GM18867 (cell line): Measurements from ENCODE around the gene ANGPT4.
"Not testable (repeated sequence)": the region's sequence is repeated elsewhere in the genome, so short reads cannot be mapped to it uniquely, and the experiment has no call there.

ENCODE experiments used
- ATAC-seq: cut with Tn5 transposase; IDR thresholded peaks from one replicate; pipeline ENCODE4 v1.9.1; 2021; ENCODE audit warnings: mild to moderate bottlenecking, moderate library complexity; ENCODE audit not compliant: unreplicated experiment

ANGPT4 gene

DNA sequence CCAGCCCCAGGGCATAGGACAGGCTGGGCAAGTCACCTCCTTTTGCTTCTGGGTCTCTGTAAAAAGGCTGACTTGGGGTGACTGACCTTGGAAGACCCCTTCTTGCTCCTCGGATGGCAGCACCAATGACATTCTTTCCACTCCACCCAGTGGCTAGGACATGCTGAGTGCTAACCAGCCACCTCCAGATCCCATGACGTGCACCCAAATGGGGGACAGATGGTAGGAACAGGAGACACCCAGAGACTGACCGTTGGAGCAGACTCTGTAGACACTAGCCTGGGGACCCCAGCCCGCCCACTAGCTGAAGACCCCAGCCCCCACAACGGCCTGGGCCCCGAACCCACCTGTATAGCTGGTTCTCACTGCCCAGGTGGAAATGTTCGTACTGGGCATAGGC lies 38.3 kb downstream of the ANGPT4 start:
- no peak for ATAC-seq

DNA sequence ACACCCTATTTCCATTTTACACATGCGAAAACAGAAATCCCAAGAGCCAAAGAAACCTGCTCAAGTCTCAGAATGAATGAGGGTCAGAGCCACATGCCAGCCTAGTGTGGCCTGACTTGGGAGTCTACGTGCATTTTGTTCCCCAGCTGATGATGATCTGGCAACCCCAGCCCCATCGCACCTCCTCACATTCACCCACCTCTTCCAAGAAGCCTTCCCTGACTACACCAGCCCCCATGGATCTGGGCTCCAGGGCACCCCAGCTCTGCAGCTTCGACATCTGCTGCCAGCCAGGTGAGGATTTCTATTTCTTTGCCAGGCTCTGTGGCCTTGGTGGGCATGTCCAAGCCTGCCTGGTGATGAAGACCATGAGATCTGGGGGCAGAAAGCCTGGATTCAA lies 41.0 kb downstream of the ANGPT4 start:
- ATAC-seq: no peak

DNA sequence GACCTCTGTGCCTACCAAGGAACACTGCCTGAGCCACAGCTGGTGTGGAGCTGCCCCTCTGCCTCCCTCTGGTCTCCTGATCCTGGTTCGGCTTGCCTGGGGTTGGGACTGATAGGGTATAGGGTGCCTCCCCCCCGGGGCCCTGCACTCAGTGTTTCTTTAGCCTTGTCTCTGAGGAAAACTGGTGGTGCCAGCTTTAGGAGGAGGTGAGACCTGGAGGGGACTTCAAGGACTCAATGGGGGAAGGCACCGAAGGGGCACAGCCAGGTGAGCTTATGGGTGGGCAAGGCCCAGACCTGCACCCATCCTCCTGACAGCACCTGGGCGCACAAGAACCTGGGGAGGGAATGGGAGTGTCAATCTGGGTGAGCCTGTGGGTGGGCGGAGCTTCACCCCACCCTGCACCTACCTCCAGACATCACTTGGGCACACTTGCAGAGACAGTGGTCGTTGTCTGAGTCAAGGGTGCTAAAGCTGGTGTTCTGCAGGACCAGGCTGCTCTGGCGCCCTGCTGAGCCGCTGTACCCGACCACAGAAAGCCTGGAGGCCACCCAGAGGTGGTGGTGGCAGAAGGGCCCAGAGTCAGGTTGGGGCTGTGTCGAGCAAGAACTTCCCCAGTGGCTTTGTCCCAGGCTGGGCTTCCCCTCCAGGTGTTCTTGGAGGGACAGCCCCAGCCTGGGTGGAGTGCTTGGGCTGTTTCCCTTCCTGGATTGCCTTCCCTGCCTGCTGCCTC lies 42.1 kb downstream of the ANGPT4 start:
- ATAC-seq: no peak

DNA sequence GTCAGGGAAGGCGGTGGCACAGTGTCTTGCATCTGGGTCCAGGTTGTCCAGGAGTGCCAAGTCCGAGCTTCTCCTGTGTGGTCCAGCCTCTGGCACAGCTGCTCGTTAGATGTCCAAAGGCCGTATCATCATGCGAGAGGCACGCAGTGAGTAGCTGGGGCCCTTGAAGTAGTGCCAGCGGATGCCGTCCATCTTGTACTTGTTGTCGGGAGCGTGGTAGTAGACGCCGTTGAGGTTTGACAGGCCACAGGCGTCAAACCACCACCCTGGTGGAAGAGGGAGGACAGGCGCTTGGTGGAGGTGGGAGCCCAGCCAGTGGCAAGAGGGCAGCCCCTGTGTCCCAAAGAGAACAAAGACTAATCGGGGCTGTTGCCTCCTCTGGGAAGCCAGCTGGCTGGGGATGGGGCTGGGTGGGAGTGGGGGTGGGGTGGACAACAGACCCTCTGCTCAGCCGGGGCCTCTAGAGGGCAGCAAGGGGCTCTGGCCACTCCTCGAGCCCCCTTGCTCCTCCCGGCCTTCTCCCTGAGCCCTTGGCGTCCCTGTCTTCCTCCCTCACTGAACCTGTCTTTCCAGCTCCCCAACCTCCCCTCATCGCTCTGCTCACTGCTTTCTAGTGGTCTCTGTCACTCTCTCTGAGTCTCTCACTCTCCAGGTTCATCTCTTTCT lies 43.1 kb downstream of the ANGPT4 start:
- no peak for ATAC-seq

DNA sequence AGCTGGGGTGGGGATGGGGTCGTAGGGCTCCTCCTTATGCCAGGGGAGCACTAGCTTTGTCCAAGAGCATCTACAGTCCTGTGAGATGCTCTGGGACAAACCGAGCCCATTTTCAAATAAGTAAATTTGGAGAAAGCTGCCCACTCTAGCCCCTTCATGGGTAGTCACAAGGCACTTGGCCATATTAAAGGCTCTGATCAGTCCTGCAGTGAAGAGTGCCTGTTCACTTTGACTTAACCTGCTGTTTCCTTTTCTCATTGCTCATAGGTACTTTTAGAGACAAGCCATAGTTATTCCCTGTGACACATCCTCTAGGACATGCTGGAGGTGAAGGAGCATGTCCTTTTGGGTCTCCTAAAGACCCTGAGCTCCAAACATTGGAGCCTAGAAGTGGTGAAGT lies 44.2 kb downstream of the ANGPT4 start:
- ATAC-seq: no peak

DNA sequence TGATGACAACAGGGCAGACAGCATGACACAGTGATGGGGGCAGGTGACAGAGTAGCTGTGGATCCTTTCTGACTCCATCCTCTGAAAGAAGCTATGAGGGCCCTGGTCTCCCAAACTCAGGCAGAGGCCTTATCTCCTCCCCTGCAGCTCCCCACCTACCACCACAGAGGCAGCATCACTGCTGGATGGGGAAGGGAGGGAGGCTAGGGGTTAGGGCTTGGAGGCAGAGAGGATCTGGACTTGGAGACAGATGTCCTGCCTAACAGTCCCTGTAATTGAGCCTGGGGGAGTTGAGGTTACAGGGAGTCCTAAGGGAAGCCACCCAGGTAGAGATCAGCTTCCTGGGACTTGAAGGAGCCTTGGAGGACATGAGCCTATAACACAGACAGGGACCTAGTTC lies 44.7 kb downstream of the ANGPT4 start:
- no peak for ATAC-seq

DNA sequence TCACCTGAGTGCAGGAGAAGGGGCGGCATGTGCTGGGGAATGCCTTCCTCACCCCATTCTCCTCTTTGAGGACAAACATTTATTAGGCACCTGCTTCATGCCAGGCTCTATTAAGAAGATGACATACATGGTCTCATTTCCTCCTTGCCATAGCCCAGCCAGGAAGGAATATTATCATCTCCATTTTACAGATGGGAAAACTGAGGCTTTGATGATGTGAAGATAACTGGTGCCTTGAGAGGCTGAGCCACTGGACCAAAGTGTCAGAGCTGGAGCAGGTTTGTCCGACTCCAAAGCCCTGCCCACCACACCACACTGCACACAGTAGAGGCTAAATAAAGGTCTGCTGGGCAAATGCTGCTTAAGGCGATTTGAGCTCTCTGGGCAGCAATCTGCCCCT lies 45.4 kb downstream of the ANGPT4 start:
- no peak for ATAC-seq

DNA sequence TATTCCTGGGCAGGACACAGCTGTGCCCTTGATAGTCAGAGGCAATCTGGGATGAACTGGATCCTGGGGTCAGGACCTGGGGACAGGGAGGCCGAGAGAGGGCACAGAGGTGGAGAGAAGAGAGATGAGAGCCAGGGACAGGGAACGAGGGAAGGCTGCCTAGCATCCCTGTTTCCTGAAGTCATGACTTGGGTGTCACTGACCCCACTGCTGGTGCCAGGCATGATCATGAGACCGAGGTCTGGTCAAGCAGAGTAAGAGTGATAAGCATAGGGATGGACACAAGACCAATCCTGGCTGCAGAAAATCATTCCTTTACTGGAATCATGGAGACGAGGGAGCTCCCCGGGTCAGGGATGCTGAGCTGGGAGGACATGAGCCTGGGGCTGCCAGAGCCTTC lies 46.5 kb downstream of the ANGPT4 start:
- ATAC-seq: no peak

DNA sequence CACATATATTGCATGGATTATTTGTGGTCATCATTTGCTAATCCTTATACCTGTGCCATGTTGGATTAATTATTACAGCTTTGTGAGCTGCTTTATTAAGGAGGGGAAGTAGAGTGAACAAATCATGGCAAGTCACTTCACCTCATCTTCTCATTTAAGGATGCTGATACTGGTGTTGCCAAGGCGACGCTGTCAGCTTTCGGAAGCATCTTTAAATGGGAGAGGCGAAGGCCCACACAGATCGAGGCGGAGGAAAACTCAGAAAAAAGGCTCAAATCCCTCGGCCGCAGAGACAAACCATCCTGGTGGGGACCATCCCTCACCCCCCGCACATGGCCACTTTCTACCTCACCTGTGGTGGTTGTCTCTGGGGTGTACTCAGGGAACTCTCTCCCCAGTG lies 47.9 kb downstream of the ANGPT4 start:
- no peak for ATAC-seq

DNA sequence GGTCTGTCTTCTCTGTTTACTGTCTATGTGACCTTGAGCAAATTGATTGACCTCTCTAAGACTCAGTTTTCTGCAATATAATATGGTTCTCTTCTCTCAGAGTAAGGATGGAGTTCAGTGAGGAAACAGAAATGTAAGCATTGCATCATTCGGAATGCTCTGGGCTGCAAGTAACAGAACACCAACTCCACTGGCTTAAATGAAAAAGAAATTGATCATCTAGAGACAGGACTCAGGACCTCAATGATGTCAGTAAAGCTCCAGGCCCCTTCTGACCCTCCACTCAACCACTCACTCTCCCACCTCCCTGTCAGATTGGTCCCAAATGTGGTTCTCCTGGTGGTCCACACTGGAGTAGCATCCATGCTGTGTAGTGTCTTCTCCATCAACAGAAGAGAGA lies 50.7 kb downstream of the ANGPT4 start:
- ATAC-seq: no peak

DNA sequence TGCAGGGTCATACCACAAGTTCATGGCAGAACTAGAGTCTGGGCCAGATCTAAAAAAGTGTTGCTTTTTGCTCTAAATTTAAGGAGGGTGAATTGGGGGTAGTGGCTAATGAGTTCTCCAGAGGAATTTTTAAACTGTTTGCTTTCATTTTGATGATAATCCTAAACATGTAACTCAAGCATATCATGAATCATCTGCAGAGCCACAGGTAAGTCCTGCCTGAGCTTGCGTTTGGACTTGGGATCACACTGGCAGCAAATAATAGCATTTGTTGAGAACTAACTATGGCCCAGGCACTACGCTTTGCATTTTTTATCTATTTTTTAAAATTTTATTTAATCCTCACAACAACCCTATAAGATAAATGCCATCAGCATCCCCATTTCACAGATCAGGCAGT lies 55.2 kb downstream of the ANGPT4 start:
- ATAC-seq: no peak

DNA sequence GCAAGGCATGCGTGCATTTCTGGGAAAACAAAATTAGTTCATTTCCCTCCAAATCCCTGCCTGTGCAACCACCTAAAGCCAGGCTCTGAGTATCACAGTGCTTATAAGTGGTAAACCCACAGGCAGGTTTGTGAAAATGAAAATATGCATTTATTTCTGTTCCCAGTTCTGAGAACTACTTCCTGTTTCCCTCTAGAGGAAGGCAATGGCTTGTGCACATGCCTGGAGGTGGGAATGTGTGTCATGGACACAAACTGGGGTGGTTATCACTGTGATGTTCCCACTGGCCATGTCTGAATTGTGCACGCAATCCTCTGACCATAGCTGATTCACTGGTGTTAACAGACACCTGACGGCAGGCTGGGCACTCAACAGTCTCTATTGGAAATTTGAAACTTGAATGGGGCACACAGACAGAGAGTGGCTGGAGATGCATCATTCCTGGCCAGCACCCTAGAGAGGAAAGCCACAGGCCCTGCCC lies 56.3 kb downstream of the ANGPT4 start:
- no peak for ATAC-seq

DNA sequence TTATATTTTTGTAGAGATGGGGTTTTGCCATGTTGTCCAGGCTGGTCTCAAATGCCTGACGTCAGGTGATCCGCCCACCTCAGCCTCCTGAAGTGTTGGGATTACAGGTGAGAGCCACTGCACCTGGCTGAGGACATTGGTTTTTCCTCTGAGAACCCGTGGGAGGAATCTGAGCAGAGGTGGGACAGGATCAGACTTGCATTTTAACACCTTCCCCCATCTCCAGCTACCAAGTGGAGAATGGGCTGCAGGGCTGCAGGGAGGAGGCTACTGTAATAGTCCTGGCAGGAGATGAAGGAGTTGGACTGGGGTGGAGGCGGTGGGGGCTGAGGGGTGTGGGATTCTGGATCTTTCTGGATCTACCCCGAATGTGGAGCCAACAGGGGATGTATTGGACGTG lies 58.1 kb downstream of the ANGPT4 start:
- no peak for ATAC-seq

DNA sequence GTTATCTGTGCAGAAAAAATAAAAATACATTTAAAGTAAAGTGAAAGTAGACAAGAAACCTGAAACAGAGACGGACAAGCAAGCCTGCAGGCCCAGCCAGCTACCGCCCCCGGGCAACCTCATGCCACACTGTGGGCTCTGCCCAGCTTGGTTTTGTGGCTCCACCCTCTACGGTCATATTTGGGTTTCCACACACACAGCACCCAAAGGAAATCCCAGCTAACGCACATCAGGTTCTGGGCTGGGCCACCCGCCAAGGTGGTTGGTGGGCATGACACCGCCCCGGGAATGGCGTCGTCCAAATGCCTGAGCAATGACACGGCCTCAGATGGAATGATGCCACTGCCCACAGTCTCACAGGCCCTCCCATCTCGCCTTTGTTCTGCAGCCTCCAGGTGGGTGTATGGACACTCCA lies 59.8 kb downstream of the ANGPT4 start:
- ATAC-seq: no peak

DNA sequence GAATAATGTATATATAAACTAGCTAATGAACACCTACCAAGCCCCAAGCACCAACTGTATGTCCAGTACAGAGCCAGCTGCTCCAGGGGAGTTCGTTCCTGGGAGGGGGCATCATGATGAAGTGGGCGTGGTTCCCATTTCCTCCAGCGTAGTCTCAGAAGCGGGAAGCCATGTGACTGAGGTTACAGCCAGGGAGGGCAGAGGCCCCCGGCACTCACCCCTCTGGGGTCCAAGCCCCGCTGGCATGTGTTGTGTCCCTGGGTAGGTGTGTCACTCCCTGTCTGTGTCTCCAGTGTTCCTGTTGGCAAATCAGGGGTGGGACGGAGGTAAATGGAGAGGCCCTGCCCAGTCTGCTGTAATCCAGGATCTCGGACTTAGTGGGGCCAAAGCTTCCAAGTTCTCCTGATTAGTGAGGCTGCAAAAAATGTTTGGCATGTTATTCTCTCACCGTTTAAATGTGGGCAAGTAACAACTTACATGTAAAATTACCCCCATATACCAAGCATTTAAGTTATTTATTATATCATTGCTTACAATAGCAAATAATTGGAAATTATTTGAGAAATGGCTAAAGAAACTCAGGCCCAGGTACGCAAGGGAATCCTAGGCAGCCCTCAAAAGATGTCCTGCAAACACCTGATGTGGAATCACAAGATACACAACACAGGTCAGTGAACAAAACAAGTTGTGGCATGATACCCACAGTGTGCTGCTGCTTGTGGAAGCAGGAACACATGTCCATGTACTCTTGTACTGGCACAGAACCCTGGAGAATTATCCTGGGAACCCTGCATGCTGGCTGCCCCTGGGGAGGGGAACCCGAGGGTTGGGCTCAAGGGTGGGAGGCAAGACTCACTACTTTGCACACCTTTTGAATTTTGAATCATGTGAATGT lies 60.4 kb downstream of the ANGPT4 start:
- no peak for ATAC-seq

DNA sequence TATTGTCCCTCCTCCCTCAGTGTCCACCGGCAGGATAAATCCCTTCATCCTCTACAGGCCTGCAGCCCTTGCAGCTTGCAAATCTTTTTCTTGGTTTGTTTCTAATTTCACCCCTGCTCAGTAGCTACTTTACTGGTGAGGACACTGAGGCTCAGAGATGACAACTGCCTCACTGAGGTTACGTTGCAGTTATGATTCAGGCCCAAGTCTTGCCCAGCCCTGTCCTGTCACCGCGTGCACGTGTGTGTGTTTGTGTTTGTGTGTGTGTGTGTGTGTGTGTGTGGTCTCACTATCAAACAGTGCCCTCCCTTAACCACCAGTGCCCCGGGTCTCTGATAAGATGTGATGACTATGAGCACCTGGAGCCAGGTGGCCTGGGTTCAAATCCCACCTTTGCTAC lies 61.5 kb downstream of the ANGPT4 start:
- ATAC-seq: no peak

DNA sequence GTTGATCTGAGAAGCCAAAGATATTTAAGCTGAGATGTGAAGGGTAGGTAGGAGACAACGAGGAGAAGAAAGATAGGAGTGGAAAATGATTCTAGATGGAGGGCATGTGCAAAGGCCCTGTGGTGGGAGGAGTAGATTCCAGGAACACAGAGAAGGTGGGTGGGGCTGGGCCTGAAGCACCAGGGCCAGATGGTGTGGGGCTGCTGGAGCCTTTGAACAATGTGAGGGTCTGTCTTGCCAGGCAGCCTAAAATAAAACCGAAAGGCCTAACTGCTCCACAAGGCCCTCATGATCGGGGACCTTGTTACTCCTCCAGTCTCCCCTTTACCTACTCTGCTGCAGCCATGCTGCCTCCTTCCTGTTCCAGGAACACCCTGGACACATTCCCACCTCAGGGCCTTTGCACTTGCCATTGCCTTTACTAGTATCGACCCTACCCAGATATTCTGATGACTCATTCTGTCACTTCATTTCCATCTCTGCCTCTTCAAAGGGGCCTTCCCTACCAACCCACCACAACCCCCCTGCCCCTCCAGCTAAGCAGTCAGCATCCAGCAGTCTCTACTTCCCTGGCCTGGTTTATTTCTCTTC lies 62.6 kb downstream of the ANGPT4 start:
- no peak for ATAC-seq

DNA sequence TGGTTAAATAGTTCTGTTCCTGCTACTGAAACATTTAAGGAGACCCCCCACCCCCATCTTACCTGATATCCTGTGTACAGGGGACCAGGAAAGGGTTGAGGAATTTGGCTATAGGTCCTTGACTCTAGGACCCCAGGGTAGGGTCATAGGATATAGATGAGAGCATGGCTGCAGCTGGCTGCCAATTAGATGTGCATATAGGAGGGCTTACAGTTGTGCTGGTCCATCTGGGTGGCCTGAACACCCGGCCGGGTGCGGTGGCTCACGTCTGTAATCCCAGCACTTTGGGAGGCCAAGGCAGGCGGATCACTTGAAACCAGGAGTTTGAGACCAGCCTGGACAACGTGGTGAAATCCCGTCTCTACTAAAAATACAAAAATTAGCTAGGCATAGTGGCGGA lies 67.4 kb downstream of the ANGPT4 start:
- ATAC-seq: not testable (repeated sequence)

DNA sequence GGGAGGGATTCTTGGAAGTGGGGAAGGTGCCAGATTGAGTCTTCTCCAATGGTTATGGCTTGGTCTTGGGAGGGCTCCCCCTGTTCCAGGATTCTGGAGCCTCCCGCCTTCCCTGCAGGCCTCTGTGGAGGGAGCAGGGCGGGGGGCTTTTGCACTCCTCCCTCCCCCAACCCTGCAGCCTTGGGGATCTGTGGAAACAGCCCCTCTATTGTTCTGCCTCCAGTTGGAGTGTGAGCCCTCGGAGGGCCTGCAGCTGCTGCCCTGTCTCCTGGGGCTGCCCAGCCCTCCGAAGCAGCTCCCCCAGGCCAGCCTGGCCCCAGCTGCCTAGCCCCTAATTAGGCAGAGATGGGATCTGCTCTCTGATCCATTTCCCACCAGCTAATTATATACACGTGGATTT lies 67.9 kb downstream of the ANGPT4 start:
- no peak for ATAC-seq

DNA sequence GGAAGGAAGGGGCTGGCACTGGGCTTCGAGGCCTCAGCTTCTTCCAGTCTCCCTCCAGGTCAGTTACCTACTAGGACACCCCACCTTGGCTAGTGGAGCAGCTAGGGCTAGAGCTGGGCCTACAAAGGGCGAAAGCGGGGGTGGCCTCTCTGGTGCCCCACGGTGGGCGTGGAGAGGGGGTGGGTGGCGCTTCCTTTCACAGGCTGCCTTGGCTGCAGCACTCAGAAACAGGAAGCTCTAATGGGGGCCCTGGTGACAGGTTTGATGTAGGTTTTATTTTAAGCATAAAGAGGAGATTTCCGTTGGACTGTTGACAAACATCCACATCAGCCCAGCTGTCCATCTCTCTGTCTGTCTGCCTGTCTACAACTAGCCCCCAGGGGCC lies 69.2 kb downstream of the ANGPT4 start:
- ATAC-seq: peak; percentile 48
